Choroid plexus epithelial cell (primary cell): Measurements from ENCODE around the gene ARIH1.
A peak's percentile ranks its signal among the peaks of the same experiment; 100 is the strongest.
"Not testable (repeated sequence)": the region's sequence is repeated elsewhere in the genome, so short reads cannot be mapped to it uniquely, and the experiment has no call there.

ENCODE experiments used
- DNase-seq: peaks from one replicate; pipeline ENCODE4 v3.0.0-alpha.2; 2010; ENCODE audit warnings: low read depth
- H3K4me3 ChIP-seq: 2 replicates; pipeline ENCODE4 v1.5.1; 2011; ENCODE audit warnings: low read depth, mild to moderate bottlenecking, control low read depth, low read length, moderate library complexity
- CTCF ChIP-seq: conservative IDR thresholded peaks from 2 replicates; pipeline ENCODE4 v1.5.1; 2011; ENCODE audit warnings: low read depth, mild to moderate bottlenecking, control low read depth, inconsistent platforms, low read length, moderate library complexity

The ARIH1 gene

GRCh38 chr15:72474912-72475628 is 940 bp downstream of the ARIH1 start:
- TF ChIP-seq CTCF: peak; percentile 14
- peak; percentile 87 for DNase-seq
- H3K4me3 ChIP-seq: peak overlapping the region; percentile 99

- no peak for TF ChIP-seq CTCF
- peak overlapping the region; percentile 99 for H3K4me3 ChIP-seq
- DNase-seq: no peak
Observed at GRCh38 chr15:72475674-72476073, 1.5 kb downstream of the ARIH1 start.

GRCh38 chr15:72476330-72476729 is 2.2 kb downstream of the ARIH1 start:
- peak overlapping the region; percentile 99 for H3K4me3 ChIP-seq
- DNase-seq: not testable (repeated sequence)

- H3K4me3 ChIP-seq: no peak overlapping the region
- DNase-seq: no peak
- no peak for TF ChIP-seq CTCF
Observed at GRCh38 chr15:72481015-72481659, 7.0 kb downstream of the ARIH1 start.

- H3K4me3 ChIP-seq: no peak overlapping the region
- no peak for DNase-seq
- no peak for TF ChIP-seq CTCF
Observed at GRCh38 chr15:72482275-72482674, 8.1 kb downstream of the ARIH1 start.

GRCh38 chr15:72483279-72483678 is 9.1 kb downstream of the ARIH1 start:
- no peak for TF ChIP-seq CTCF
- no peak for DNase-seq
- no peak overlapping the region for H3K4me3 ChIP-seq

GRCh38 chr15:72486144-72486543 is 12.0 kb downstream of the ARIH1 start:
- no peak for DNase-seq
- no peak for TF ChIP-seq CTCF
- H3K4me3 ChIP-seq: no peak overlapping the region
